GM21526 (cell line): ENCODE results near the gene GALNT10.

Experiments
- ATAC-seq: cut with Tn5 transposase; IDR thresholded peaks from one replicate; pipeline ENCODE4 v1.9.1; 2021; ENCODE audit warnings: moderate library complexity; ENCODE audit not compliant: unreplicated experiment, low FRiP score

GALNT10 gene

DNA sequence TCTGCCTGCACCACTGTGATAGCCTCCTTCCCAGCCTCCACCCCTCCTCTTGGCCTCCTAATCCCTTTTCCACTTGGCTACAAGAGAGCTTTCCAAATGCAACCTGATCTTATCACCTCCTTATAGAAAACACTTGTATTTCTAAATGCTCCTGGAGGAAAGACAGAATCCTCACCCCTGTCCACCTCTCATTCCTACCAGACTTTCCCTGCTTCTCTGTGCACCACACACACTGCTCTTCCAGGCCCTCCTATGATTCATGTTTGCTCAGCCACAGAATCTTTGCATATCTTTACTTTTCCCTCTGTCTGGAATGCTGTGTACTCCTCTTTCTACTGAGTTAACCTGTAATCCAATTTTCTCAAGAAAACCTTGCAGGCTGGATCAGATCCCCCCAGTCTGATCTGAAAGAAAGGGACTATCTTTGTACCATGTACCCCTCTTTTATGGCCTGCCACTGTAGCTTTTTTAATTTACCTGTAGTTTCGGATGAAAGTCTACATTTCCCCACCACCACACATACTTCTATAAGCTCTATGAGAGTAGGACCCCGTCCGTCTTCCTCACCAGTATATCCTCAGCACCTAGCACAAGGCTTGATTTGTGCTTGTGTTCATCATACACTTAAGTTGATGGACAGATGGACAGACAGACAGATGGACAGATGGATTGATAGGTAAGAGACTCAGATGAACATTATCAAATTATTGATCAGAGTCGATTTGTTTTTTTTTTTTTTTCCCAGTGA is 95.3 kb downstream of the GALNT10 start:
- ATAC-seq = no peak

DNA sequence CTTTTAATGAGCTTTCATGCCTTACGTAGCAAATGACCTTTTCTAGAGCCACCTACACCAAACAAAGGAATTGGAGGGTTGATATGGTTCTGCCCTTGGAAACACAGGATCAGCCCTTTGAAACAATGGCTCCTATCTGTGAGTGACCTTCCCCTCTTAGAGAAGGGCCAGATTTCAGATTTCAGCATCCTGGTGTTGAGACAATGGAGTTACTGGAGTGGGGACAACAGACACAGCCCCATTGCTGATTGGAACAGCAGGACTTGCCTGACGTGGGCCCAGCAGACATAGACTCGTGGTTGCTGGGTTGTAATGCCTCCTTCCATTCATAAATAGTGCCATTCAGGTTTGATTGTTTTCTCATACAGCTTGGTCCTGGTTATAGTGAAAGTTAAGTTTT is 96.0 kb downstream of the GALNT10 start:
- ATAC-seq = no peak

DNA sequence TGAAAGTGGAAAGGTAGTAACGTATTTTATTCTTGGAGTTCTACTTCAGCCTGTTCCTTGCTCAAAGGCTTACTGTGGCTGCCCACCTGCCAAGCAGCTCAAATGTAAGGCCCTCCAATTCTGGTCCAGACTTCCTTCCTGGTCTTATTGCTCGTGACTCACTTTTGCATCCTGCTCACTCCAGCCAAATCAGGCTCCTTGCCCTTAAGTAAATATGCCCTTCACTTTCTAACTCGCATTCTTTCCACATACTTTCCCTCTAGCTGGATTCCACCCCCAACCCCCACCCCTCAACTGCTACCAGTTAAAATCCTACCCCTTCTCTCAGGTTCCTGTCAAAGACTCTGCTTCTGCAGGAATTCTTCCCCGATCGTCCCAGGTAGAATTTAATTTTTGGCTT is 96.6 kb downstream of the GALNT10 start:
- ATAC-seq = no peak

DNA sequence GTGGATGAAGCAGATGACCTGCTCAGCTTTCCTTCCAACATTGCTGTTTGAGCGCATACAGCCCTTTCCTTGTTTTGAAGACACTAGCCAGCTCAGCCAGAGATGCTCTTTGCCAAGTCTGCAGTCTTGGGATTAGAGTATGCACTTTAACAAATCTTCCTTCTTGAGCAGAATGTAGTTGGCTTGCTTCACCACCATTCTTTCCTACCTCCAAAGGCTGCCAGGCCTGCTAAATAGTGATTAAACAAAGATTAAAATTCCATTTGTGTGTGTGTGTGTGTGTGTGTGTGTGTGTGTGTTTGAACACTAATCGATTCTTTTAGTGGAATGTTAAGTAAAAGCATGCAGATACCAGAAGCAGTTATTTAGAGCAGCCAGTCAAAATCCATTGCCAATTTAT is 97.6 kb downstream of the GALNT10 start:
- no peak for ATAC-seq

DNA sequence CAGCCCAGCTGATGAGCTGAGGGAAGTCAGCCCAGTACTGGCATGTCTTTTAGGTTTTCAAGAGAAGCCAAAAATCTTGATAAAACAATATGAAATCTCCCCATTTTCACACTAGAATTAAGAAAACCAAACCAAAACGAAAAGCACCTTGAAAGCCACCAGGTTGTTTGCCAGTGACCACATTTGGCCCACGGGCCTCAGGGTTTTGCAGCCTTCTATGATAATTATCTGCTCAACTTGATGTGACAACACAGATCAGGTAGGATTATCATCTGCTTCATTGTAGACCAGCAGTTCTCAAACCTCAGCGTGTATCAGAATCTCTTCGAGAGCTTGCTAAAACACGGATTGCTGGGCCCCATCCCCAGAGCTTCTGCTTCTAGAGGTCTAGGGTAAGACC is 101.4 kb downstream of the GALNT10 start:
- ATAC-seq = no peak

DNA sequence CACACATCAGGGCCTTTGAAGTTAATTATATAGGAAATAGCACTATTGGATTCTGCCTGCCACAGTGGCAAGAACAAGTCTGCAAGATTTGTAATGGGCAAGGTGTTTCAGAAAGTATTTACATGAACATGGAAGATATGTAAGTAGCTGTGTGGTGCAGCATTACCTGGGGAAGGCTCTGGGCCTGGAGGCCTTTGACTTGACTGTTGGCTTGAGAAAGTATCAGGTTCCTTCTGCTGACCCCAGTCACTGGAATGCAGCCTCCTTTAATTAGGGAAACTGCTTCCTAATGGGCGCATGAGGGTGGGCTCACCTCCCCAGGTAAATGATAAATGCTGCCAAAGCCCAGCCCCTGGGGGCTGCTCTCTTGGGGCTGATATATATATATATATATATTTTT is 102.7 kb downstream of the GALNT10 start:
- no peak for ATAC-seq

DNA sequence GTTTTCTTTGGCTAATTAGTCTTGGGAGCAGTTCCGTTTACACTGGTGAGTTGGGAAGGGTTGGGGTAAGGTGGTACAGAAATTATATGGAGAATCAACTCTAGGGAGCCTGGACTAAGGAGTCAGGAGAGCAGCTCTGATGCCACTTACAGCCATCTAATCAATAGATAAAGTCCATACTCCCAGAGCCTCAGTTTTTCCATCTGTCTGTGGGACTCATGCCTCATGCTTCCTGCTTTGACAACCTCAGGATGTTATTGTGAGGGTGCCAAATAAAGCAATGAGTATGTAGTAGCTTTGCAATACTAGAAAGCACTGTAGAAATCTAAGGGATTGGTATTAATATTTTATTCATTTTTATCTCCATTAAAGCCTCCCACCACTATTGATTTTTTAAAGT is 105.0 kb downstream of the GALNT10 start:
- no peak for ATAC-seq

DNA sequence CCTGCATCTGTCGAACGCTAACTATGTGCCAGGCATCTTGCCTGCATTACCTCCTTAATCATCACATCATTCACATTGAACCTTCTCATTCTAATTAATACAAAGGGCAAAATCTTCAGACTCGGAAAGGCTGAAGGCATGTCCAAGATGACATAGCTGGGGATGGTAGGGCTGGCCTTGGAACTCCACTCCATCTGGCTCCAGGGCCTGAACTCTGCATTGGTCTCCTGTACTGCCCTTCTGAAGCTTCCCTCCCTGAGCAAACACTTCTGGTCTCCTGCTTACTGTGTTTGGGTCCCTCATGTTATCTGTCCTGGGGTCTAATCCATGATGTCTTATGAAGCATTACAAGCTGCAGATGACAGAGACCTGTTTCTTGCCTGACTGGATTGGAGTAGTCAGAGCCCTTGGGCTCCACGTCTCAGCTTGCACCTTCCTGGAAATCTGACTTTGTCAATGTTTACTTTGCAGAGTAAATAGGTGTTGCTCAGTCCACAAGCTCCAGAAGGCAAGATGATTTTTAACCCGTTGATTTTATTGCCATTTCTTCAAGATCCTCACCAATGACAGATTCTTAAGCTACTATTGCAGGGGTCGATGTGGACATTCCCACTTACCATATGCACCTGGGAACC is 106.1 kb downstream of the GALNT10 start:
- ATAC-seq = no peak

DNA sequence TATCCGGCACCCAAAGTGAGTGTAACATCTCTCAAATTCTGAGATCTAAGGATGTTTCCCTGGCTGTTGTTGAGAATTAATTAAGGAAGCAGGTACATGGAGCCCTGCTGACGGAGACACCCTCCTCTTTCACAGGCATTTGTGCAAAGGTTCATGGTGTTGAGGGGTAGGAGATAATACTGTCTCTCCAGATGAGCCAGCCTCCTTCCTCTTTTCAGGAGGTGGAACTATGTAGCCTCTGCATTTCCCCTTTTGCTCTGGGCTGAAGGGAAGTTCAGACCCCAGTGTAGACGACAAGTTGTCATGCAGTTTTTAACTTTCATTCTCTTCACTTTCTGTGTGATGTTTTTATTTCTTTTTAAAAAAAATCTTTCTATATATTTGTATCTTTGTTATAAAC is 107.5 kb downstream of the GALNT10 start:
- no peak for ATAC-seq

DNA sequence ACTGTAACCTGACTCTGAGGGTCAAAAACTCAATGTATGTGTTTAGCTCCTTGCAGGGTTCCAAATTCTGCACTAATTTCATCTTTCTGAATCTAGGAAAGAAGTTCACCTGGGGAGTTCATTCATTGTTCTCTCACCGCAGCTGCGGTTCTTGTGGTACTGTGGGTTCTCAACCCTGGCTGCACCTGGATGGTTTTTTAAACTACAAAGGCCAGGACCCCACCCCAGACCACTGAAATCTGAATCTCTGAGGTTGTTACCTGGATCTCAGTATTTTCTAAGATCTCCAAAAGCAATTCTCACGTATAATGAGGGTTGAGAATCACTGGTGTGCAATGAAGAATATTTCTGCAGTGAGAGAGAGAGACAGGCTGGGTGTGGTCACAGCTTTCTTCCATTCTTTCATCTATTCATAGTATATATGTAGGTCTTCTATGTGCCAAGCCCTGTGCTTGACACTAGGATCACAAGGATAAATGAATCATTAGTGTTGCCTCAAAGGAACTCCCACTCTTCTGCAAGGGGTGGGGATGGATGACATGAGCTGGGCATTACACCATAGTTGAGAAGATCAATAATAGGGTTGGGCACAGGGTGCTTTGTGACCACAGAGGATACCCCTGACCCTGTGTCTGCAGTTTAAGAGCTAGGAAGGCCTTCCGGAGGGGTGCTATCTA is 109.8 kb downstream of the GALNT10 start:
- no peak for ATAC-seq

DNA sequence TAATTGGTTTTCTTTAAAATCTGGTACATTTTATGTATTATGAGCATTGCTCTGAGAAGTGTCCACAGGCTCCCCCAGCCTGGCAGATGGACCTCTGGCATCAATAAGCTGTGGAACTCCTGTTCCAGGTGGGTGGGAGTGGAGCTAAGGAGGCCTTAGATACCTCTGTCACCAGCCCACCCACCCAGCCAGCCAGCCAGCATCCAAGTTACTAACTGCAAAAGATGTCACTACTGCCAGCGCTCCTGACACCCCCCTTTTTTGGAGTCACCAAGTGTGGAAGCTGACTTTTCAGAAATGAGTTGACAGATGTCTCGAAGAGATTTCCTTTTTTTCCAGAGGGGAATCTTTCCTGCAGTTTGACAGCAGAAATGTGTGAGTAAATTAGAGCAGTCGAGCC is 111.2 kb downstream of the GALNT10 start:
- ATAC-seq = no peak

DNA sequence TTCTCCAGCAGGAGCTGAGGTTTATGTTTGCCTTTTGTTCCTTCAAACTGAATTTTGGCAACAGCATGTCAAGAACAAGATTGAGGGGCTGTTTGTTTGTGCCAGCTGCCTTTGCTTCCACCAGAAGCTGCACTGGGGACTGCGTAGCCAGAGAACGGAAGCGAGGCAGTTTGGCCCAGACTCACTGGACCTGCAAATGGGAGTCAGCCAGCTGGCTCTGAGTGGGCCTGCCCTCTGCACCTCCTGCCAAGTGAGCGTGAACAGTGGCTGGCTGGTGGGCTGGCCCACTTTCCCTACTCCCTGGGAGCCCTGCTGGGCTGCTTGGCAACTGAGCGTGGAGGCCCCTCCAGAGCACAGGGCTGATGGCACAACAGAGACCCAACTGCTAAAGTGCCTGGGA is 111.6 kb downstream of the GALNT10 start:
- ATAC-seq = no peak

DNA sequence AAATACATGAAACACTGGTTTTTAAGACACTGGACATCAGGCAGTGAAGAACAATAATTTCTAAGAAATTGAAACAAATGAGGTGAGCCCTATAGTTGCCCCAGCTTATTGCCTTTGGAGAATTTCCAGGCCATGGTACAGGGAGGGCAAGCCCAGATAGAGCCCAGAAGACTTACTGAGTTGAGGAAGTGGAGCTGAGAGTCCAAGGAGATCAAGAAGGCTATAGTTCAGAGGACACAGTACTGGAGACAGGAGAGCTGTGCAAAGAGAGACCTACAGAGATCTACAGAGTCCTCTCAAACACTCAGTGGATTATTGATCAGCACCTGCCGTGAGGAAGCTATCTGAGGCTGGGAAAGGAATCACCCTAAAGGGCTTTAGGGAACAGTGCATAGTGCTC is 112.6 kb downstream of the GALNT10 start:
- ATAC-seq = no peak

DNA sequence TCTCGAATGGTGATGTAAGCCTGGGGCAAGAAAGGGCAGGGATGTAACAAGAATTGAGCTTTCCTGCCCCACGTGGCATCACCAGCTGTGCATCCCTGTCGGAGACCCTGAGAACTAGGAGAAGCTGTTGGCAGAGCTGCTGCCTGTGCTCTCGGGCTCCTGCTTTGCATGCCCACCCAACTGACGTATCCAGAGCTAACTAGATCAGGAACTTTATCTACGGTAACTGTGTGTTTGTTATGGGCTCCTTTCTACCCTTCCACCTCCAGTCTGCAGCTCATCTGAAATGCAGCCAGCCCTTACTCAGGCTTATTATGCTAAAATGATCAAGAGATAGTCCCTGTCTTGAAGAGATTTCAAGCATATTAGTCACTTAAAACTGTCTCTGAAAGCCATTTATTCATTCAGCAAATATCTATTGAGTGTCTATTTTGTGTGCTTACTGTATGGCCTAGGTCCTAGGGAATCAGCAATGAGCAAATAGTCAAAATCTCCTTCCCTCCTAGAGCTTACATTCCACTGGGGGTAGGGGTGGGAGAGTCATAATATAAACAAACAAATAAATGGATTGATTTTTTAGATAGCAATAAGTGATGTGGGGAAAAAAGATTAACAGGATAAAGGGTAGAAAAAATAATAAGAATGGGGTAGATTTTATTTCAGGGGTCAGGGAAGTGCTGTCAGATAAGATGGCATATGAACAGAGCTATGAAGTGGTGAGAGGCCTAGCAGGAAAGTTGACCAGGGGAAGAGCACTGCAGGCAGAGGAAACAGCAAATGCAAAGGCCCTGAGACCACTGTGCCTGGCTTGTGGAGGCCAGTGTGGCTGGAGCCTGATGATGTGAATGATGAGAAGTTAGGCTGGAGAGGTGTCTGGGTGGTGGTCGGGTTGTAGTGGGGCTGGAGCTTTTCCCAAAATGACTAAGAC is 118.2 kb downstream of the GALNT10 start:
- no peak for ATAC-seq

DNA sequence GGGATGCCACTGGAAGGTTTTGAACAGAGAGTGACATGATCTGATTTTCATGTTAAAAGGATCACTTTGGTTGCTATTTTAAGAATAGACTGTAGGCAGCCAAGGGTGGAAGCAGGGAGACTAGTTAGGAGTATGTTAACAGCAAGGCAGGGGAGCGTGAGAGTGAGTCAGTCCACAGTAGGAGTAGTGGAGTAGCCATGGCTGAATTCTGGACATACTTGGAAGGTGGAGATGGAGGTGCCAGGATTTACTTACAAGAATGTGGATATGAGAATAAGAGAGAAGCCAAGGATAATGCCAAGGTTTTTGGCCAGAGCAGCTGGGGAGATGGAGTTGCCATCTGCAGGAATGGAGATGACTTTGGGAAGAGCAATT is 118.8 kb downstream of the GALNT10 start:
- ATAC-seq = no peak

DNA sequence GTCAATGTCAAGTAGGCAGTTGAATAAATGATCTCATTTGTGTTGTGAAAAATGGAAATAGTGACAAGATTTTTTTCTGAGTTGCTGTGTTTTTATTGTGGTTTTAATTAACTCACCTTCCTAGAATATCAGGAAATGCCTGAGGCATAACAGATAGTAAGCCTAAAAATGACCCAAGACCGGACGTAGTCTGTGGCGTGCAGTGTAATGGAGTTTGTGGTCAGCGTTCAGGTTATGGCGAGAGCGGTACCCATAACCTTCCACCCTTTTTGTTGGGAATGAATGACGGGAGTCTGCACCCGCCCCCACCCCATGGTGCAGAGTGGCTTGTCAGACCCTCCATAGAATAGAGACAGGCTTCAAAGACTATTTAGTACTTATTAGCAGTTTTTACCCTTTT is 119.3 kb downstream of the GALNT10 start:
- no peak for ATAC-seq

DNA sequence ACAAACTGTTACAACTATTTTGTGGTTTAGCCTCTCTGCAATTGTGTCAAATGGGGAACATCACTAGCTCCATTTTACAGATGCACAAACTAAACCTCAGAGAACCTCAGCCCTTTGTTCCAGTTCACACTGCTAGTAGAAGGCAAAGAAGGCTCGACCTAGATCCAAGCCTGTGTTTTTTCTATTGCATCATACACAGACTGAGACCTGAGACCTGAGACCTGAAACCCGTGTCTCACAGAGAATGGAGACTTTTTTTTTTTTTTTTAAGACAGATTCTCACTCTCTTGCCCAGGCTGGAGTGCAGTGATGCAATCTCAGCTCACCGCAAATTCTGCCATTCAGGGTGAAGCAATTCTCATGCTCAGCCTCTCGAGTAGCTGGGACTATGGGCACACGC is 120.8 kb downstream of the GALNT10 start:
- peak; percentile 75 for ATAC-seq

DNA sequence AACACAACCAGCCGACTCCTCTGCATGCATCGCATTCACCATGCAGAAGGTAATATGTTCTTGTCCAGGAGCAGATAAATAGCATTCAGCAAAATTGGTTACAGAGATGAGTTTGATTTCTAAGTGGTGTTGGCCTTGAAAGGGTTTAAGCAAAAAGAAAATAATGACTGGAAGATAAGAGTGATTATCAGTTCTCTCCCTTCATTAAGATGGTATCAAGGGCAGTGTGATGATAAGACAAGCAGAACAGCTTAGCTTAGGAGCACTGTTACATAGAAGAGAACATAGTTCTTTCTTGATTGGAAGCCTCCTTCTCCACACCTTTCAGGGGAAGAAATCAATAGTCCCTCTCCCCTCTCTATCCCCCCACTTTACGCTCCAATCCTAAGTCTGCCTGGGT is 121.5 kb downstream of the GALNT10 start:
- no peak for ATAC-seq

DNA sequence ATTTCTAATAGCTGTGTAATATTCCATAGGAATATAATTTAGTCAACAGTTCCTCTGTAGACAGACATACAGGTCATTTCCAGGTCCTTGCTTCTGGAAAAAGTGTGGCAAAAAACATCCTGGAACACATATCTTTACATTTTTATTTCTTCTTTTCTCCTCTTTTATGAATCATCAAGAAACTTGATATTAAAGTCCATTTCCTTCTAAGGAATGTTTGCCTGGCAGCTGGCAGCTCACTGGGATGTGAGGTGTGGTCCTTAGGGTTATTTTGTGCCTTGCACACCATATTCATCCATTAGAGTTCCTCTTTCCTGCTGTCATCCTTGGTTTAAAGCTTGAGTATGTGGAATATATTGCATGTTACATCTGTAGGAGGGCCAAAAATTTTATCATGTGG is 122.0 kb downstream of the GALNT10 start:
- no peak for ATAC-seq

DNA sequence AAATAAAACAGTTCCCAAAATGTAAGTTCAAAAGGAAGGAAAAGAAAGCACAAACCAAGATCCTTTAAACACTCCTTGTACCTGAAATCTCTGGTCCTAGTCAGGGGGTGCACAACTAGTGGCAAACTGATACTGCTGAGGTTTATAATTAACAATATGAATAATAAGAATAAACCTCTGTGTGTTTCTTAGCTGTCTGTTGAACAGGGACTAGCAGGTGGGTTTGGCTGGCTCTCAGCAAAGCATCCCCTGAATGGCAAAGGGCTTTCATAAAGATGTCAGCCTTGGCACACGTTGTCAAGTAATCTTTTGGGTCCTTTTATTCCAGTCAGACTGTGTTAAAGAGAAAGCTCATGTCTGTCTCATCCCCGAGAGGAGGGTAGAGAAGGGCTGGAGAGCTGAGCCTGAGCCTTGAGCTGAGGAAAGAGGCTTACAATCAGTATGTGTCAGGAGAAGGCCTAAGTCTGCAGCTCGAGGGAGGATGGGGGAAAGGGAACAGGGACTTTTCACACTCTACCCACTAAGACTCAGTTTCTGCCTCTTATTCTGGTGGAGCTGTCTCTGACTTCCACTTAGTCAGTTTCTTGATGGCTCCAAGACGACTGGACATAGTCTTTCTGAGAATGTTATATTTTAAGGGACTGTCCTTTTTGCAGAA is 123.0 kb downstream of the GALNT10 start:
- no peak for ATAC-seq
